Keratinocyte (primary cell): ENCODE measurements around the gene PLCXD1. TPM values are rescaled to one million over a fixed set of nuclear protein-coding genes. Genes with fewer than 3 reads are reported as not detected.

Source experiments
- DNase-seq: peaks from one replicate; pipeline ENCODE4 v3.0.0-alpha.2; 2011; ENCODE audit warnings: low read depth, missing footprints, low spot score
- FAIRE-seq: peaks from 2 replicates; lab custom pipeline; 2011; peaks lifted over from hg19 to GRCh38; lab: Jason Lieb, UNC
- H2AFZ ChIP-seq: 2 replicates; pipeline ENCODE4 v1.6.0; 2012; ENCODE audit warnings: low read length, control low read depth, inconsistent platforms; ENCODE audit not compliant: control insufficient read depth
- H3K27ac ChIP-seq: 2 replicates; pipeline ENCODE4 v1.5.1; 2011; ENCODE audit warnings: low read length; ENCODE audit not compliant: control insufficient read depth, insufficient read depth
- H3K27me3 ChIP-seq: 3 replicates; pipeline ENCODE4 v1.6.0; 2011; ENCODE audit warnings: low read length; ENCODE audit not compliant: control insufficient read depth, insufficient read depth; ENCODE audit errors: extremely low read depth
- H3K36me3 ChIP-seq, 2 experiments: 2 replicates in 1 of 2; 3 replicates in 1 of 2; pipeline ENCODE4 v1.5.1; 2011; ENCODE audit warnings: low read length in 2 of 2, mild to moderate bottlenecking in 1 of 2; ENCODE audit not compliant: control insufficient read depth in 2 of 2, insufficient read depth in 2 of 2; ENCODE audit errors: extremely low read depth in 1 of 2
- H3K4me1 ChIP-seq: 3 replicates; pipeline ENCODE4 v1.5.1; 2011; ENCODE audit warnings: low read length; ENCODE audit not compliant: control insufficient read depth, insufficient read depth; ENCODE audit errors: extremely low read depth
- H3K4me2 ChIP-seq: 3 replicates; pipeline ENCODE4 v1.6.0; 2011; ENCODE audit warnings: low read depth, low read length; ENCODE audit not compliant: control insufficient read depth, insufficient read depth; ENCODE audit errors: extremely low read depth
- H3K4me3 ChIP-seq, 3 experiments: fragments of 200-600 bp in 1 of 3; sonication (generic) in 1 of 3; 2 replicates in 2 of 3; 3 replicates in 1 of 3; pipeline ENCODE4 v1.5.1; 2011 to 2016; ENCODE audit warnings: low read length in 3 of 3, mild to moderate bottlenecking in 3 of 3, control low read depth in 2 of 3, inconsistent platforms in 1 of 3, low read depth in 1 of 3, mixed read lengths in 1 of 3, mixed run types in 1 of 3, moderate library complexity in 1 of 3; ENCODE audit not compliant: control insufficient read depth in 2 of 3, insufficient read depth in 2 of 3; ENCODE audit errors: extremely low read depth in 1 of 3
- H3K79me2 ChIP-seq: 2 replicates; pipeline ENCODE4 v1.6.0; 2012; ENCODE audit warnings: low read length; ENCODE audit not compliant: control insufficient read depth, insufficient read depth
- H3K9ac ChIP-seq: 3 replicates; pipeline ENCODE4 v1.6.0; 2011; ENCODE audit warnings: low read length; ENCODE audit not compliant: control insufficient read depth, insufficient read depth; ENCODE audit errors: extremely low read depth
- H3K9me1 ChIP-seq: 3 replicates; pipeline ENCODE4 v1.6.0; 2011; ENCODE audit warnings: low read length; ENCODE audit not compliant: control insufficient read depth, insufficient read depth; ENCODE audit errors: extremely low read depth
- H3K9me3 ChIP-seq: 2 replicates; pipeline ENCODE4 v1.5.1; 2012; ENCODE audit warnings: low read depth, low read length; ENCODE audit not compliant: control insufficient read depth
- H4K20me1 ChIP-seq: 3 replicates; pipeline ENCODE4 v1.6.0; 2011; ENCODE audit warnings: low read length; ENCODE audit not compliant: control insufficient read depth, insufficient read depth; ENCODE audit errors: extremely low read depth
- CTCF ChIP-seq, 3 experiments: IDR thresholded peaks in 1 of 3; conservative IDR thresholded peaks in 1 of 3; optimal IDR thresholded peaks in 1 of 3; 2 replicates in 2 of 3; 3 replicates in 1 of 3; pipeline versions ENCODE3 to v1.5.1; 2011; ENCODE audit warnings: low read length in 3 of 3, mild to moderate bottlenecking in 3 of 3, moderate library complexity in 2 of 3, control low read depth in 1 of 3, inconsistent platforms in 1 of 3; ENCODE audit not compliant: insufficient read depth in 2 of 3; ENCODE audit errors: extremely low read depth in 1 of 3
- EZH2 ChIP-seq: IDR thresholded peaks from one replicate; pipeline ENCODE4 v1.6.1; 2012; ENCODE audit warnings: inconsistent platforms, mild to moderate bottlenecking, low read length, moderate library complexity
- dilution Hi-C: fragments of 300-500 bp; cut with MboI; formaldehyde crosslinking; loops from one replicate; pipeline ENCODE4 v1.7.0; 2020; ENCODE audit warnings: low sequenced_read_pairs; ENCODE audit not compliant: extremely low pct_ligation_motif_present
- polyA plus RNA-seq, 5 experiments: library from polyadenylated mRNA; depleted of rRNA in 3 of 5; stranded (reverse) in 3 of 5; stranded (forward) in 1 of 5; unstranded in 1 of 5; fragments of >200 nt; gene quantifications; 1 replicate in 1 of 5; 2 replicates in 3 of 5; 3 replicates in 1 of 5; pipeline versions ENCODE4 v1.2.1 to v1.2.3, GENCODE V29; 2011 to 2012; ENCODE audit warnings: missing spikeins in 2 of 5, low read depth in 1 of 5, low replicate concordance in 1 of 5

Gene PLCXD1
- polyA plus RNA-seq, 1 donor (not counting 4 experiments of a cell fraction or from before 2014, with no cell fraction given), result 6.3 TPM

- peaks cover 11% of the 10 kb centered on the region for H3K27me3 ChIP-seq
- H3K4me3 ChIP-seq, result no peak overlapping the region
- no peak overlapping the region for H2AFZ ChIP-seq
- TF ChIP-seq EZH2 (no peak), CTCF (optimal IDR thresholded peaks at IDR 0.05 in 1 of 3, IDR thresholded peaks at IDR 0.05 in 1 of 3, conservative IDR thresholded peaks at IDR 0.05 in 1 of 3; ENCODE audit: extremely low read depth in 1 of 3, insufficient read depth in 2 of 3, low read length in 3 of 3) (no peak)
- H3K4me2 ChIP-seq, result no peak overlapping the region
- FAIRE-seq, result no peak
- dilution Hi-C loops, result no loop called here
- H3K9me3 ChIP-seq, result no peaks in the 10 kb centered on the region
- no peaks in the 10 kb centered on the region for H3K9me1 ChIP-seq
- peaks cover 0 to 2% of the 10 kb centered on the region in 2 experiments for H3K36me3 ChIP-seq
- H3K79me2 ChIP-seq, result no peaks in the 10 kb centered on the region
- H4K20me1 ChIP-seq, result no peaks in the 10 kb centered on the region
- DNase-seq, result no peak
- no peak overlapping the region for H3K27ac ChIP-seq
- H3K4me1 ChIP-seq, result no peaks in the 10 kb centered on the region
- no peak overlapping the region for H3K9ac ChIP-seq
These were observed 51.9 kb downstream of the PLCXD1 start for GRCh38 chrX:332916-333610.

- no peak overlapping the region for H3K9ac ChIP-seq
- H3K27ac ChIP-seq, result no peak overlapping the region
- no peak overlapping the region for H3K4me2 ChIP-seq
- H3K4me1 ChIP-seq, result no peaks in the 10 kb centered on the region
- dilution Hi-C loops, result no loop called here
- H3K9me3 ChIP-seq, result no peaks in the 10 kb centered on the region
- TF ChIP-seq EZH2, result no peak
- no peak for TF ChIP-seq CTCF (optimal IDR thresholded peaks at IDR 0.05 in 1 of 3, IDR thresholded peaks at IDR 0.05 in 1 of 3, conservative IDR thresholded peaks at IDR 0.05 in 1 of 3; ENCODE audit: extremely low read depth in 1 of 3, insufficient read depth in 2 of 3, low read length in 3 of 3)
- DNase-seq, result no peak
- no peak for FAIRE-seq
- H3K4me3 ChIP-seq, result no peak overlapping the region
- peaks cover 11% of the 10 kb centered on the region for H3K27me3 ChIP-seq
- H4K20me1 ChIP-seq, result no peaks in the 10 kb centered on the region
- H3K79me2 ChIP-seq, result no peaks in the 10 kb centered on the region
- H2AFZ ChIP-seq, result no peak overlapping the region
- peaks cover 0 to 2% of the 10 kb centered on the region in 2 experiments for H3K36me3 ChIP-seq
- no peaks in the 10 kb centered on the region for H3K9me1 ChIP-seq
These were observed 52.6 kb downstream of the PLCXD1 start for GRCh38 chrX:333611-334311.
